GM19467 (cell line): ENCODE results near the gene FOXO6.

Source experiments
- ATAC-seq: cut with Tn5 transposase; IDR thresholded peaks from one replicate; pipeline ENCODE4 v1.9.1; 2021; ENCODE audit warnings: mild to moderate bottlenecking, moderate library complexity; ENCODE audit not compliant: unreplicated experiment

The FOXO6 gene

GRCh38 chr1:41380979-41381691, 19.9 kb downstream of the FOXO6 start:
- ATAC-seq: no peak

GRCh38 chr1:41381692-41382479, 20.7 kb downstream of the FOXO6 start:
- ATAC-seq: no peak

GRCh38 chr1:41382480-41383090, 21.4 kb downstream of the FOXO6 start:
- ATAC-seq: no peak

GRCh38 chr1:41383094-41383852, 22.0 kb downstream of the FOXO6 start:
- ATAC-seq: no peak

- no peak for ATAC-seq
Observed at GRCh38 chr1:41384579-41384978, 23.3 kb downstream of the FOXO6 start.

GRCh38 chr1:41385398-41386195, 24.4 kb downstream of the FOXO6 start:
- no peak for ATAC-seq

- no peak for ATAC-seq
Observed at GRCh38 chr1:41386196-41386663, 25.0 kb downstream of the FOXO6 start.

GRCh38 chr1:41387667-41388091, 26.4 kb downstream of the FOXO6 start:
- ATAC-seq: no peak

GRCh38 chr1:41388510-41388909, 27.3 kb downstream of the FOXO6 start:
- no peak for ATAC-seq

- no peak for ATAC-seq
Observed at GRCh38 chr1:41389009-41389408, 27.8 kb downstream of the FOXO6 start.

- no peak for ATAC-seq
Observed at GRCh38 chr1:41390166-41390565, 28.9 kb downstream of the FOXO6 start.

GRCh38 chr1:41390573-41390972, 29.3 kb downstream of the FOXO6 start:
- no peak for ATAC-seq

- no peak for ATAC-seq
Observed at GRCh38 chr1:41391834-41392527, 30.7 kb downstream of the FOXO6 start.

GRCh38 chr1:41392528-41392924, 31.3 kb downstream of the FOXO6 start:
- no peak for ATAC-seq

- ATAC-seq: no peak
Observed at GRCh38 chr1:41393716-41394368, 32.6 kb downstream of the FOXO6 start.

GRCh38 chr1:41394369-41394744, 33.1 kb downstream of the FOXO6 start:
- no peak for ATAC-seq

- no peak for ATAC-seq
Observed at GRCh38 chr1:41394959-41395956, 34.0 kb downstream of the FOXO6 start.

GRCh38 chr1:41396084-41396483, 34.9 kb downstream of the FOXO6 start:
- no peak for ATAC-seq
